Measurements from ENCODE around the gene FAM149B1. TPM values are rescaled to one million over a fixed set of nuclear protein-coding genes. Genes with fewer than 3 reads are reported as not detected.

The FAM149B1 gene
- total and polyA plus RNA-seq, 2 of the 13 experiments (the other 11 are each of a cell fraction or from before 2014, with no cell fraction given), result 9.3 to 16.8 TPM

DNA sequence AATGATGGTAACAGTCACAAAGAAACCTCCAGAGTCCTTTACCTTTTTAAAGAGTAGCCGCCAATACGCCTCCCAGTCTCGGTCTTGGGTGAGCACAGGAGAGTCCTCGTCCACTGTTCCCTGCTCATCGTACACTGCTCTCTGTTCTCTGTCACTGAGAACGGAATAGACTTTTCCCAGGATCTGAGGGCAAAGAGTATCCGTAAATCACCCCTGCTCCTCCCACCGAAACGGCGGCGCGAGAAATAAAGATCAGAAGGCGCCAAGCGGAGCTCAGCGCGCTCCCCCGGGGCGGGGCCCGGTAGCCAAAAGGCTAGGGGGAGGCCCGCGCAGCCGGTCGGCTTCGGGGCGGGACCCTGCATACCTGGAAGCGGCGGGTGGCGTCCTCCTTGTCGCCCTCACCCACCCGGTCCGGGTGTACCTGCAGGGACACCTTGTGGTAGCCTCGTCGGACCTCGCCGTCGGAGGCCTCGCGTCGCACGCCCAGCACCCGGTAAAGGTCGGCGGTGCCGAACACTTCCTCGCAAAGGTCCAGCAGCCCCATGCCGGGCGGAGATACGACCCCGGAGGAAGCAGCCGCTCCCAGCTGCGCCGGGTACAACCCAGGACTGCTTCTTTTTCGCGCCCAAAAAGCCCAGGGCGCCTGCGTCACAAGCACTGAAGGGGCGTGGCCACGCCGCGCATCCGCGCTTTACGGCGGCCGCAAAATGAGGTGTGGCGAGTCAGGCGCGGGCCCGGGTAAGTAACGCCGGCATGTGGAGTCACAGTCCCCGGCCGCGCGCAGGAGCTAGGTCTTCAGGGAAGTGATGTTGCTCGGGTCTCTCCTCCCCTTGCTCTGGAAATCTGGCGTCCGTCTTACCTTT, 79.0 kb downstream of the FAM149B1 start, which contains the start of gene DNAJC9 (continued):
- TF ChIP-seq, protein P1, sequence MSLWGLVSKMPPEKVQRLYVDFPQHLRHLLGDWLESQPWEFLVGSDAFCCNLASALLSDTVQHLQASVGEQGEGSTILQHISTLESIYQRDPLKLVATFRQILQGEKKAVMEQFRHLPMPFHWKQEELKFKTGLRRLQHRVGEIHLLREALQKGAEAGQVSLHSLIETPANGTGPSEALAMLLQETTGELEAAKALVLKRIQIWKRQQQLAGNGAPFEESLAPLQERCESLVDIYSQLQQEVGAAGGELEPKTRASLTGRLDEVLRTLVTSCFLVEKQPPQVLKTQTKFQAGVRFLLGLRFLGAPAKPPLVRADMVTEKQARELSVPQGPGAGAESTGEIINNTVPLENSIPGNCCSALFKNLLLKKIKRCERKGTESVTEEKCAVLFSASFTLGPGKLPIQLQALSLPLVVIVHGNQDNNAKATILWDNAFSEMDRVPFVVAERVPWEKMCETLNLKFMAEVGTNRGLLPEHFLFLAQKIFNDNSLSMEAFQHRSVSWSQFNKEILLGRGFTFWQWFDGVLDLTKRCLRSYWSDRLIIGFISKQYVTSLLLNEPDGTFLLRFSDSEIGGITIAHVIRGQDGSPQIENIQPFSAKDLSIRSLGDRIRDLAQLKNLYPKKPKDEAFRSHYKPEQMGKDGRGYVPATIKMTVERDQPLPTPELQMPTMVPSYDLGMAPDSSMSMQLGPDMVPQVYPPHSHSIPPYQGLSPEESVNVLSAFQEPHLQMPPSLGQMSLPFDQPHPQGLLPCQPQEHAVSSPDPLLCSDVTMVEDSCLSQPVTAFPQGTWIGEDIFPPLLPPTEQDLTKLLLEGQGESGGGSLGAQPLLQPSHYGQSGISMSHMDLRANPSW (CRISPR knock-in tag; IDR thresholded peaks at IDR 0.05; ENCODE audit: borderline replicate concordance), result peak; percentile 84; the same call in 1 of the 2 replicates
- peak; percentile 22; the same call in 1 of the 2 replicates for TF ChIP-seq GABPA (IDR thresholded peaks at IDR 0.05; ENCODE audit: low read depth, low read length)
- peak; percentile 79 for TF ChIP-seq GABPA (CRISPR knock-in tag; IDR thresholded peaks at IDR 0.05; ENCODE audit: low read depth)
- TF ChIP-seq FOXC1 (CRISPR knock-in tag; IDR thresholded peaks at IDR 0.05; ENCODE audit: borderline replicate concordance), result peak; percentile 99
- TF ChIP-seq ZFP37 (CRISPR knock-in tag; IDR thresholded peaks at IDR 0.05; ENCODE audit: borderline replicate concordance), result no peak
- peak; percentile 47; the same call in 1 of the 2 replicates for TF ChIP-seq NCOA2 (CRISPR knock-in tag; IDR thresholded peaks at IDR 0.05)
- TF ChIP-seq, protein P2, sequence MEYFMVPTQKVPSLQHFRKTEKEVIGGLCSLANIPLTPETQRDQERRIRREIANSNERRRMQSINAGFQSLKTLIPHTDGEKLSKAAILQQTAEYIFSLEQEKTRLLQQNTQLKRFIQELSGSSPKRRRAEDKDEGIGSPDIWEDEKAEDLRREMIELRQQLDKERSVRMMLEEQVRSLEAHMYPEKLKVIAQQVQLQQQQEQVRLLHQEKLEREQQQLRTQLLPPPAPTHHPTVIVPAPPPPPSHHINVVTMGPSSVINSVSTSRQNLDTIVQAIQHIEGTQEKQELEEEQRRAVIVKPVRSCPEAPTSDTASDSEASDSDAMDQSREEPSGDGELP (IDR thresholded peaks at IDR 0.05; ENCODE audit: borderline replicate concordance, low read depth), result peak; percentile 86; the same call in 1 of the 2 replicates
- TF ChIP-seq ZNF562 (CRISPR knock-in tag; IDR thresholded peaks at IDR 0.05; ENCODE audit: borderline replicate concordance), result no peak
- TF ChIP-seq ZNF605 (CRISPR knock-in tag; IDR thresholded peaks at IDR 0.05), result peak; percentile 97
- TF ChIP-seq, protein P3, sequence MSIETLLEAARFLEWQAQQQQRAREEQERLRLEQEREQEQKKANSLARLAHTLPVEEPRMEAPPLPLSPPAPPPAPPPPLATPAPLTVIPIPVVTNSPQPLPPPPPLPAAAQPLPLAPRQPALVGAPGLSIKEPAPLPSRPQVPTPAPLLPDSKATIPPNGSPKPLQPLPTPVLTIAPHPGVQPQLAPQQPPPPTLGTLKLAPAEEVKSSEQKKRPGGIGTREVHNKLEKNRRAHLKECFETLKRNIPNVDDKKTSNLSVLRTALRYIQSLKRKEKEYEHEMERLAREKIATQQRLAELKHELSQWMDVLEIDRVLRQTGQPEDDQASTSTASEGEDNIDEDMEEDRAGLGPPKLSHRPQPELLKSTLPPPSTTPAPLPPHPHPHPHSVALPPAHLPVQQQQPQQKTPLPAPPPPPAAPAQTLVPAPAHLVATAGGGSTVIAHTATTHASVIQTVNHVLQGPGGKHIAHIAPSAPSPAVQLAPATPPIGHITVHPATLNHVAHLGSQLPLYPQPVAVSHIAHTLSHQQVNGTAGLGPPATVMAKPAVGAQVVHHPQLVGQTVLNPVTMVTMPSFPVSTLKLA (IDR thresholded peaks at IDR 0.05), result peak; percentile 66
- TF ChIP-seq AKAP8 (CRISPR knock-in tag; IDR thresholded peaks at IDR 0.05), result peak; percentile 98
- TF ChIP-seq TBL1XR1 (IDR thresholded peaks at IDR 0.05; ENCODE audit: borderline replicate concordance, low read length, partially characterized antibody), result no peak
- TF ChIP-seq, protein P4, sequence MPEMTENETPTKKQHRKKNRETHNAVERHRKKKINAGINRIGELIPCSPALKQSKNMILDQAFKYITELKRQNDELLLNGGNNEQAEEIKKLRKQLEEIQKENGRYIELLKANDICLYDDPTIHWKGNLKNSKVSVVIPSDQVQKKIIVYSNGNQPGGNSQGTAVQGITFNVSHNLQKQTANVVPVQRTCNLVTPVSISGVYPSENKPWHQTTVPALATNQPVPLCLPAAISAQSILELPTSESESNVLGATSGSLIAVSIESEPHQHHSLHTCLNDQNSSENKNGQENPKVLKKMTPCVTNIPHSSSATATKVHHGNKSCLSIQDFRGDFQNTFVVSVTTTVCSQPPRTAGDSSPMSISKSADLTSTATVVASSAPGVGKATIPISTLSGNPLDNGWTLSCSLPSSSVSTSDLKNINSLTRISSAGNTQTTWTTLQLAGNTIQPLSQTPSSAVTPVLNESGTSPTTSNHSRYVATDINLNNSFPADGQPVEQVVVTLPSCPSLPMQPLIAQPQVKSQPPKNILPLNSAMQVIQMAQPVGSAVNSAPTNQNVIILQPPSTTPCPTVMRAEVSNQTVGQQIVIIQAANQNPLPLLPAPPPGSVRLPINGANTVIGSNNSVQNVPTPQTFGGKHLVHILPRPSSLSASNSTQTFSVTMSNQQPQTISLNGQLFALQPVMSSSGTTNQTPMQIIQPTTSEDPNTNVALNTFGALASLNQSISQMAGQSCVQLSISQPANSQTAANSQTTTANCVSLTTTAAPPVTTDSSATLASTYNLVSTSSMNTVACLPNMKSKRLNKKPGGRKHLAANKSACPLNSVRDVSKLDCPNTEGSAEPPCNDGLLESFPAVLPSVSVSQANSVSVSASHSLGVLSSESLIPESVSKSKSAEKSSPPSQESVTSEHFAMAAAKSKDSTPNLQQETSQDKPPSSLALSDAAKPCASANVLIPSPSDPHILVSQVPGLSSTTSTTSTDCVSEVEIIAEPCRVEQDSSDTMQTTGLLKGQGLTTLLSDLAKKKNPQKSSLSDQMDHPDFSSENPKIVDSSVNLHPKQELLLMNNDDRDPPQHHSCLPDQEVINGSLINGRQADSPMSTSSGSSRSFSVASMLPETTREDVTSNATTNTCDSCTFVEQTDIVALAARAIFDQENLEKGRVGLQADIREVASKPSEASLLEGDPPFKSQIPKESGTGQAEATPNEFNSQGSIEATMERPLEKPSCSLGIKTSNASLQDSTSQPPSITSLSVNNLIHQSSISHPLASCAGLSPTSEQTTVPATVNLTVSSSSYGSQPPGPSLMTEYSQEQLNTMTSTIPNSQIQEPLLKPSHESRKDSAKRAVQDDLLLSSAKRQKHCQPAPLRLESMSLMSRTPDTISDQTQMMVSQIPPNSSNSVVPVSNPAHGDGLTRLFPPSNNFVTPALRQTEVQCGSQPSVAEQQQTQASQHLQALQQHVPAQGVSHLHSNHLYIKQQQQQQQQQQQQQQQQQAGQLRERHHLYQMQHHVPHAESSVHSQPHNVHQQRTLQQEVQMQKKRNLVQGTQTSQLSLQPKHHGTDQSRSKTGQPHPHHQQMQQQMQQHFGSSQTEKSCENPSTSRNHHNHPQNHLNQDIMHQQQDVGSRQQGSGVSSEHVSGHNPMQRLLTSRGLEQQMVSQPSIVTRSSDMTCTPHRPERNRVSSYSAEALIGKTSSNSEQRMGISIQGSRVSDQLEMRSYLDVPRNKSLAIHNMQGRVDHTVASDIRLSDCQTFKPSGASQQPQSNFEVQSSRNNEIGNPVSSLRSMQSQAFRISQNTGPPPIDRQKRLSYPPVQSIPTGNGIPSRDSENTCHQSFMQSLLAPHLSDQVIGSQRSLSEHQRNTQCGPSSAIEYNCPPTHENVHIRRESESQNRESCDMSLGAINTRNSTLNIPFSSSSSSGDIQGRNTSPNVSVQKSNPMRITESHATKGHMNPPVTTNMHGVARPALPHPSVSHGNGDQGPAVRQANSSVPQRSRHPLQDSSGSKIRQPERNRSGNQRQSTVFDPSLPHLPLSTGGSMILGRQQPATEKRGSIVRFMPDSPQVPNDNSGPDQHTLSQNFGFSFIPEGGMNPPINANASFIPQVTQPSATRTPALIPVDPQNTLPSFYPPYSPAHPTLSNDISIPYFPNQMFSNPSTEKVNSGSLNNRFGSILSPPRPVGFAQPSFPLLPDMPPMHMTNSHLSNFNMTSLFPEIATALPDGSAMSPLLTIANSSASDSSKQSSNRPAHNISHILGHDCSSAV (CRISPR knock-in tag; IDR thresholded peaks at IDR 0.05; ENCODE audit: borderline replicate concordance), result no peak; the same call in 1 of the 2 replicates
- TF ChIP-seq KAT2B (IDR thresholded peaks at IDR 0.05; ENCODE audit: borderline replicate concordance, low read depth, low read length), result no peak
- TF ChIP-seq, protein P5, sequence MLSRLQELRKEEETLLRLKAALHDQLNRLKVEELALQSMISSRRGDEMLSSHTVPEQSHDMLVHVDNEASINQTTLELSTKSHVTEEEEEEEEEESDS (CRISPR knock-in tag; IDR thresholded peaks at IDR 0.05; ENCODE audit: borderline replicate concordance), result no peak

All from HepG2 (cell line).